Panc1 (cell line): ENCODE measurements around the gene ARHGEF10L. TPM values are rescaled to one million over a fixed set of nuclear protein-coding genes. Genes with fewer than 3 reads are reported as not detected.

Source experiments
- ATAC-seq: fragments of 200-7000 bp; cut with Tn5 transposase; 2 replicates; pipeline ENCODE4 v1.9.1; 2020; ENCODE audit warnings: mild to moderate bottlenecking, moderate library complexity
- BruUV-seq: library from RNA; stranded (reverse); fragments of 400-500 nt; replicated peaks from 2 replicates; lab custom pipeline; 2021; lab: Mats Ljungman, UMichigan
- CTCF ChIA-PET: fragments of 300-600 bp; sonication (Branson Sonifier 250); formaldehyde crosslinking; loops from one replicate; lab custom pipeline; 2022; ENCODE audit warnings: antibody characterized with exemption; lab: Charles Lee
- POLR2A ChIA-PET: fragments of 300-600 bp; sonication (Branson Sonifier 250); formaldehyde crosslinking; loops from one replicate; lab custom pipeline; 2022; ENCODE audit warnings: antibody characterized with exemption; lab: Charles Lee
- DNase-seq: peaks from one replicate; pipeline ENCODE4 v3.0.0-alpha.2; 2010; ENCODE audit warnings: low read depth, low spot score
- H3K27ac ChIP-seq: 2 replicates; pipeline ENCODE4 v1.5.1; 2011; ENCODE audit warnings: mild to moderate bottlenecking, low read length, inconsistent platforms
- H3K27me3 ChIP-seq: fragments of 200-500 bp; sonication (Bioruptor generic); 2 replicates; pipeline ENCODE4 v1.6.0; 2014; ENCODE audit warnings: low read length, inconsistent platforms; ENCODE audit not compliant: control insufficient read depth, insufficient read depth
- H3K36me3 ChIP-seq: fragments of 200-500 bp; sonication (Bioruptor generic); 2 replicates; pipeline ENCODE4 v1.5.1; 2014; ENCODE audit warnings: inconsistent platforms, mild to moderate bottlenecking, low read length, moderate library complexity; ENCODE audit not compliant: control insufficient read depth, insufficient read depth
- H3K4me1 ChIP-seq: 2 replicates; pipeline ENCODE4 v1.5.1; 2011; ENCODE audit warnings: inconsistent platforms, mild to moderate bottlenecking, low read length, moderate library complexity; ENCODE audit not compliant: control insufficient read depth, insufficient read depth
- H3K4me3 ChIP-seq, 2 experiments: 2 replicates each; pipeline ENCODE4 v1.5.1; 2011 to 2012; ENCODE audit warnings: low read depth in 2 of 2, low read length in 2 of 2, mild to moderate bottlenecking in 2 of 2, inconsistent platforms in 1 of 2, moderate library complexity in 1 of 2
- H3K9me3 ChIP-seq: fragments of 200-500 bp; sonication (Bioruptor generic); 2 replicates; pipeline ENCODE4 v1.5.1; 2014; ENCODE audit warnings: low read depth, mild to moderate bottlenecking, inconsistent platforms, low read length, moderate library complexity; ENCODE audit not compliant: control insufficient read depth, insufficient read depth
- CTCF ChIP-seq: fragments of 450-650 bp; IDR thresholded peaks from 2 replicates; pipeline ENCODE4 v1.5.1; 2017; ENCODE audit warnings: mild to moderate bottlenecking
- POLR2AphosphoS5 ChIP-seq: IDR thresholded peaks from 2 replicates; pipeline ENCODE4 v1.6.1; 2012; ENCODE audit warnings: mild to moderate bottlenecking, low read depth, low read length, moderate library complexity
- REST ChIP-seq, 2 experiments: IDR thresholded peaks; 2 replicates each; pipeline ENCODE4 v1.6.1; 2011 to 2012; ENCODE audit warnings: low read depth in 2 of 2, control low read depth in 1 of 2, low read length in 1 of 2, mild to moderate bottlenecking in 1 of 2, moderate library complexity in 1 of 2; ENCODE audit not compliant: insufficient read depth in 1 of 2
- SIN3A ChIP-seq: IDR thresholded peaks from 2 replicates; pipeline ENCODE4 v1.6.1; 2012; ENCODE audit warnings: low read depth, mild to moderate bottlenecking, low read length, moderate library complexity, borderline replicate concordance; ENCODE audit not compliant: insufficient read depth
- TCF7L2 ChIP-seq: IDR thresholded peaks from 2 replicates; pipeline ENCODE4 v1.6.1; 2011; ENCODE audit warnings: mild to moderate bottlenecking, low read depth, low read length, inconsistent platforms
- in situ Hi-C: cut with HindIII; loops from 2 replicates; pipeline ENCODE4 v1.10.0; 2016; ENCODE audit warnings: low sequenced_read_pairs, low pct_unique_long_range_greater_than_20kb
- intact Hi-C: fragments of 100-400 bp; cut with micrococcal nuclease; formaldehyde crosslinking; loops from one replicate; pipeline ENCODE4 v1.10.0; 2022; ENCODE audit not compliant: unreplicated experiment
- total RNA-seq: library from RNA; stranded (reverse); gene quantifications from one replicate; pipeline ENCODE4 v1.2.1, GENCODE V29; 2021; ENCODE audit not compliant: unreplicated experiment

Gene ARHGEF10L
- total RNA-seq, 1 experiment from 2014 or later = 5.9 TPM

GRCh38 chr1:17538010-17538409, 1.5 kb upstream of the ARHGEF10L start:
- Histone ChIP-seq H3K4me1 (peaks cover 21% of the 10 kb centered on the region), H3K9me3 (no peaks in the 10 kb centered on the region), H3K4me3 (no peak overlapping the region), H3K27ac (no peak overlapping the region), H3K36me3 (no peaks in the 10 kb centered on the region), H3K27me3 (no peaks in the 10 kb centered on the region)
- BruUV-seq = no TSS peak
- no peak for ATAC-seq
- intact Hi-C loops = no loop called here
- TF ChIP-seq REST (IDR thresholded peaks at IDR 0.05; ENCODE audit: insufficient read depth in 1 of 2, low read depth in 2 of 2, low read length in 1 of 2) (no peak), CTCF (no peak), TCF7L2 (no peak), SIN3A (no peak), POLR2AphosphoS5 (no peak)
- ChIA-PET CTCF (no interaction called here), POLR2A (no interaction called here)
- DNase-seq = no peak
- in situ Hi-C loops = no loop called here

GRCh38 chr1:17538428-17539117, 925 bp upstream of the ARHGEF10L start:
- Histone ChIP-seq H3K4me1 (peaks cover 21% of the 10 kb centered on the region), H3K4me3 (no peak overlapping the region), H3K27ac (no peak overlapping the region; the same call in 1 of the 2 replicates), H3K27me3 (no peaks in the 10 kb centered on the region), H3K36me3 (no peaks in the 10 kb centered on the region), H3K9me3 (no peaks in the 10 kb centered on the region)
- DNase-seq = no peak
- intact Hi-C loops (no loop called here), in situ Hi-C loops (no loop called here)
- no TSS peak for BruUV-seq
- POLR2A ChIA-PET = no interaction called here
- 0 out of 2 replicates have a peak, but pooled peaks have one; percentile 28 for ATAC-seq
- TF ChIP-seq POLR2AphosphoS5 = no peak
- TF ChIP-seq CTCF = no peak
- TF ChIP-seq TCF7L2 = no peak
- TF ChIP-seq SIN3A = no peak
- TF ChIP-seq REST (IDR thresholded peaks at IDR 0.05; ENCODE audit: insufficient read depth in 1 of 2, low read depth in 2 of 2, low read length in 1 of 2) = no peak
- CTCF ChIA-PET = interaction anchor here (0.6 to 0.7 kb wide), 2 partner anchors 120 to 411 kb away, joined by 3 to 4 read pairs; no protein-coding TSS in a partner anchor
